Esophagus squamous epithelium (tissue), 5 donors: ENCODE data around the gene PRLHR. TPM values are rescaled to one million over a fixed set of nuclear protein-coding genes. Genes with fewer than 3 reads are reported as not detected.

ENCODE experiments used
- DNase-seq: peaks from one replicate; lab custom pipeline; 2025; lab: John Stamatoyannopoulos, UW
- H3K27ac ChIP-seq, 4 donors: fragments of 200-600 bp; sonication (generic); one replicate each; pipeline ENCODE4 v1.5.1; 2016 to 2019; ENCODE audit warnings: mild to moderate bottlenecking in 1 of 4
- H3K27me3 ChIP-seq, 4 donors: fragments of 200-600 bp; sonication (generic); 1 replicate in 3 of 4; 2 replicates in 1 of 4; pipeline versions ENCODE4 v1.5.1 to v1.6.0; 2017 to 2021; ENCODE audit warnings: antibody characterized with exemption in 1 of 4
- H3K36me3 ChIP-seq, 3 donors: fragments of 200-600 bp; sonication (generic); one replicate each; pipeline ENCODE4 v1.5.1; 2016 to 2019
- H3K4me1 ChIP-seq, 3 donors: fragments of 200-600 bp; sonication (generic); one replicate each; pipeline ENCODE4 v1.5.1; 2017 to 2019
- H3K4me3 ChIP-seq, 4 donors: fragments of 200-600 bp; sonication (generic); 1 replicate in 3 of 4; 2 replicates in 1 of 4; pipeline ENCODE4 v1.5.1; 2016 to 2019; ENCODE audit warnings: mild to moderate bottlenecking in 2 of 4, moderate library complexity in 1 of 4
- H3K9me3 ChIP-seq, 3 donors: fragments of 200-600 bp; sonication (generic); one replicate each; pipeline ENCODE4 v1.5.1; 2016 to 2019
- CTCF ChIP-seq, 6 experiments: fragments of 450-650 bp in 4 of 6; fragments of 200-600 bp in 2 of 6; sonication (generic) in 2 of 6; IDR thresholded peaks; one replicate each; pipeline ENCODE4 v1.5.1; 2016 to 2019; ENCODE audit warnings: antibody characterized with exemption in 6 of 6, mild to moderate bottlenecking in 4 of 6, moderate library complexity in 4 of 6
- POLR2A ChIP-seq, 4 donors: fragments of 450-650 bp; IDR thresholded peaks; one replicate each; pipeline ENCODE4 v1.6.1; 2017; ENCODE audit warnings: antibody characterized with exemption in 4 of 4, mild to moderate bottlenecking in 4 of 4, moderate library complexity in 3 of 4
- WGBS, 2 donors: methylation state at CpG; one replicate each; pipeline ENCODE4 v1.1.5; 2018; 5-methylcytosine and 5-hydroxymethylcytosine counted together
- intact Hi-C: fragments of 100-400 bp; cut with DNase I; formaldehyde crosslinking; loops from one replicate; pipeline ENCODE4 v1.15.0; 2022
- total RNA-seq, 4 donors: library from RNA; depleted of rRNA; stranded (reverse); fragments of >200 nt; gene quantifications; one replicate each; pipeline ENCODE4 v1.1.0, GENCODE V29; 2016
- donor health status: DM: yes; HTN: yes; CAD: no.

Gene PRLHR
- total RNA-seq, 4 donors from 2014 or later = not detected

DNA sequence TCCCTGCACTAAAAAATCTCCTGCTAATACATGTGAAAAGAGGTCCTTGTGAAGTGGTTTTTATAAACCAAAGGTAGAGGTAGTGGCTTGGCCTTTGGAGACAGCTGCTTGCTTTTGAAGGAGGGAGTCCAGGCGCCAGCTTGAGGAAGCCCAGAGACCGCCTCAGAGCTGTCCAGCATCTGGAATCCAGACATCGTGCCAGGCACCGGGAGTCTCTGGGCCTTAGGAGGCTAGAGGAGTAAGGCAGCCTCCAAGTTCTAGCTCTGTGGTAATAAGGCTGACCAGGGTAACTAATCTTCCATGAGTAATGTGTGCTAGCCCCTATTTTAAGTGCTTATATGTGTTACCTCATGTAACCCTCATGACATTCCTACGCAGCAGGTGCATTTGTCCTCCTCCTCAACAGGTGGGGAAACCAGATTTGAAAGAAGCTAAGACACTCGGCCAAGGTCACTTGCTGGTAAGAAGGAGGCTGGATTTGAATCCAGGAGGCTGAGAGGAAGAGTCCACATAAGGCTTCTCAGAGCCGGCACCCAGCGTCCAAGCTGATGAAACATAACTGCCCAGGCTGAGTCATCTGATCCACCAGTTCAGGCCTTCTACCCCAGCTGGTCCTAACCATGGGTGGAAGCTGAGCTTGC, 26.1 kb downstream of the PRLHR start:
- TF ChIP-seq CTCF (IDR thresholded peaks at IDR 0.05) = no peak
- TF ChIP-seq POLR2A (IDR thresholded peaks at IDR 0.05) = no peak
- no peaks in the 10 kb centered on the region for H3K36me3 ChIP-seq
- no peak for DNase-seq
- no peak overlapping the region for H3K4me3 ChIP-seq
- WGBS, 2 donors = 74 to 92% methylated on average over 3 to 8 of the region's 8 CpGs
- H3K27me3 ChIP-seq = no peaks in the 10 kb centered on the region
- no peaks in the 10 kb centered on the region for H3K9me3 ChIP-seq
- H3K27ac ChIP-seq = peak overlapping the region; percentile 39 to 85 (median 78)
- intact Hi-C loops = loop anchor here (5.0 kb wide), 1 partner anchor 153 kb away; no protein-coding TSS in a partner anchor
- H3K4me1 ChIP-seq = peaks cover 0 to 55% (median 18%) of the 10 kb centered on the region in 3 donors

DNA sequence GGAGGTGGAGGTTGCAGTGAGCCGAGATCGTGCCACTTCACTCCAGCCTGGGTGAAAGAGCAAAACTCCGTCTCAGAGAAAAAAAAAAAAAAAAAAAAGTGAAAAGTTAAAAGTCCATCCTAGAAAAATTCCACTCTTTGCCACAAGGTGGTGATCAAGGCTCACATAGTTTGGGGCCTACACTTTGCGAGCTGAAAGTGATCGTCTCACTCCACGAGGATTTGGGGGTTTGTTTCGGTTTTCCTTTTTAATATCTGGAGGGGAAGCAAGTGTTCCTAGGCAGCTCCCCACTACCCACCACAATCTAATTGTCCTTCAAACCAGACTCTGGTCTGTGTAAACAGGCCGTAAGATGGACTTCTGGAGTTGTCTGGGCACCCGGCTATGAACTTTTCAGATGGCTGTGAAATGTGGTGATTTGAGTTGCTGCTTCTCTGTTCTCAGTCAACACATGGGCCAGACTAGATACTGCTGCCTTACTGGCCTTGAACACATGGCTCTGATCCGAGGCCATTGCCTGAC, 27.1 kb downstream of the PRLHR start:
- Histone ChIP-seq H3K9me3 (no peaks in the 10 kb centered on the region), H3K4me1 (peaks cover 0 to 55% (median 18%) of the 10 kb centered on the region in 3 donors), H3K27ac (peak overlapping the region in 1 of 4 donors; percentile 32), H3K36me3 (no peaks in the 10 kb centered on the region), H3K27me3 (no peaks in the 10 kb centered on the region), H3K4me3 (no peak overlapping the region)
- intact Hi-C loops = loop anchor here (5.0 kb wide), 1 partner anchor 154 kb away; no protein-coding TSS in a partner anchor
- no peak for DNase-seq
- no peak for TF ChIP-seq POLR2A (IDR thresholded peaks at IDR 0.05)
- TF ChIP-seq CTCF (IDR thresholded peaks at IDR 0.05) = peak; percentile 54 to 89 (median 80)
- 14 to 20% methylated on average over 9 of the region's 10 CpGs for WGBS, 2 donors

- no peaks in the 10 kb centered on the region for H3K27me3 ChIP-seq
- WGBS, 2 donors = 81 to 89% methylated on average over 5 to 7 of the region's 11 CpGs
- H3K4me3 ChIP-seq = no peak overlapping the region
- TF ChIP-seq POLR2A (IDR thresholded peaks at IDR 0.05) = no peak
- no peak for TF ChIP-seq CTCF (IDR thresholded peaks at IDR 0.05)
- H3K4me1 ChIP-seq = peaks cover 0 to 55% (median 18%) of the 10 kb centered on the region in 3 donors
- no peak overlapping the region for H3K27ac ChIP-seq
- DNase-seq = no peak
- no peaks in the 10 kb centered on the region for H3K36me3 ChIP-seq
- intact Hi-C loops = loop anchor here (5.0 kb wide), 1 partner anchor 155 kb away; no protein-coding TSS in a partner anchor
- H3K9me3 ChIP-seq = no peaks in the 10 kb centered on the region
These were observed 27.7 kb downstream of the PRLHR start for GRCh38 chr10:118567701-118568248.

- Histone ChIP-seq H3K4me1 (peaks cover 0 to 52% (median 18%) of the 10 kb centered on the region in 3 donors), H3K9me3 (no peaks in the 10 kb centered on the region), H3K36me3 (no peaks in the 10 kb centered on the region), H3K27me3 (no peaks in the 10 kb centered on the region), H3K27ac (peak overlapping the region in 1 of 4 donors; percentile 26), H3K4me3 (no peak overlapping the region)
- no peak for TF ChIP-seq POLR2A (IDR thresholded peaks at IDR 0.05)
- TF ChIP-seq CTCF (IDR thresholded peaks at IDR 0.05) = no peak
- 79 to 91% methylated on average over 7 to 8 of the region's 8 CpGs for WGBS, 2 donors
- intact Hi-C loops = loop anchor here (5.0 kb wide), 1 partner anchor 155 kb away; no protein-coding TSS in a partner anchor
- no peak for DNase-seq
These were observed 28.5 kb downstream of the PRLHR start for GRCh38 chr10:118566911-118567310.
